Left forelimb (tissue), 1 donor: ENCODE data around the gene UBE2D2.
"Not testable (repeated sequence)": the region's sequence is repeated elsewhere in the genome, so short reads cannot be mapped to it uniquely, and the experiment has no call there.

ENCODE experiments used
- DNase-seq: peaks from one replicate; pipeline ENCODE4 v3.0.0-alpha.2; 2018; ENCODE audit warnings: low spot score

The UBE2D2 gene

GRCh38 chr5:139560752-139561654, at the start of gene UBE2D2:
UBE2D2 (plus strand) TSS chr5:139561339; CDS start chr5:139561792, 453 bp downstream.
- DNase-seq, result peak; percentile 98

GRCh38 chr5:139512786-139513390, 48.3 kb upstream of the UBE2D2 start:
- no peak for DNase-seq

GRCh38 chr5:139513434-139513833, 47.7 kb upstream of the UBE2D2 start:
- DNase-seq, result peak; percentile 70

GRCh38 chr5:139513852-139514485, 47.2 kb upstream of the UBE2D2 start:
- no peak for DNase-seq

GRCh38 chr5:139514486-139514856, 46.7 kb upstream of the UBE2D2 start:
- DNase-seq, result no peak

- peak; percentile 98 for DNase-seq
Measured at GRCh38 chr5:139517683-139518564, 43.2 kb upstream of the UBE2D2 start.

GRCh38 chr5:139523635-139524445, 37.3 kb upstream of the UBE2D2 start:
- DNase-seq, result no peak

- no peak for DNase-seq
Measured at GRCh38 chr5:139524446-139524845, 36.7 kb upstream of the UBE2D2 start.

GRCh38 chr5:139524940-139525585, 36.1 kb upstream of the UBE2D2 start:
- no peak for DNase-seq

- not testable (repeated sequence) for DNase-seq
Measured at GRCh38 chr5:139525586-139526308, 35.4 kb upstream of the UBE2D2 start.

GRCh38 chr5:139526309-139527089, 34.6 kb upstream of the UBE2D2 start:
- DNase-seq, result not testable (repeated sequence)

- not testable (repeated sequence) for DNase-seq
Measured at GRCh38 chr5:139527090-139527470, 34.1 kb upstream of the UBE2D2 start.

GRCh38 chr5:139527896-139528467, 33.2 kb upstream of the UBE2D2 start:
- DNase-seq, result not testable (repeated sequence)

- DNase-seq, result not testable (repeated sequence)
Measured at GRCh38 chr5:139528695-139529094, 32.4 kb upstream of the UBE2D2 start.

GRCh38 chr5:139530079-139530478, 31.1 kb upstream of the UBE2D2 start:
- DNase-seq, result not testable (repeated sequence)

GRCh38 chr5:139531772-139532169, 29.4 kb upstream of the UBE2D2 start:
- DNase-seq, result no peak

- DNase-seq, result no peak
Measured at GRCh38 chr5:139543423-139543991, 17.6 kb upstream of the UBE2D2 start.

- not testable (repeated sequence) for DNase-seq
Measured at GRCh38 chr5:139546593-139546992, 14.5 kb upstream of the UBE2D2 start.
